GM21381 (cell line): ENCODE measurements around the gene PCCA.
"Not testable (repeated sequence)": the region's sequence is repeated elsewhere in the genome, so short reads cannot be mapped to it uniquely, and the experiment has no call there.

Experiments used
- ATAC-seq: cut with Tn5 transposase; IDR thresholded peaks from one replicate; pipeline ENCODE4 v1.9.1; 2021; ENCODE audit warnings: mild to moderate bottlenecking, moderate library complexity; ENCODE audit not compliant: unreplicated experiment

PCCA gene

GRCh38 chr13:100521851-100522617 lies 433.1 kb downstream of the PCCA start:
- ATAC-seq = no peak

- no peak for ATAC-seq
Observed at GRCh38 chr13:100522618-100523309, 433.9 kb downstream of the PCCA start.

GRCh38 chr13:100523411-100523810 lies 434.5 kb downstream of the PCCA start:
- no peak for ATAC-seq

- ATAC-seq = no peak
Observed at GRCh38 chr13:100523981-100524386, 435.1 kb downstream of the PCCA start.

- ATAC-seq = not testable (repeated sequence)
Observed at GRCh38 chr13:100524688-100525087, 435.8 kb downstream of the PCCA start.

GRCh38 chr13:100525453-100526317 lies 436.8 kb downstream of the PCCA start:
- no peak for ATAC-seq

- ATAC-seq = no peak
Observed at GRCh38 chr13:100526318-100527000, 437.6 kb downstream of the PCCA start.

GRCh38 chr13:100527644-100528043 lies 438.8 kb downstream of the PCCA start:
- ATAC-seq = no peak

GRCh38 chr13:100528353-100528752 lies 439.5 kb downstream of the PCCA start:
- ATAC-seq = no peak

- ATAC-seq = no peak
Observed at GRCh38 chr13:100528820-100529219, 439.9 kb downstream of the PCCA start.

GRCh38 chr13:100529666-100530377 lies 440.9 kb downstream of the PCCA start:
- no peak for ATAC-seq

- no peak for ATAC-seq
Observed at GRCh38 chr13:100530671-100531213, 441.8 kb downstream of the PCCA start.

- no peak for ATAC-seq
Observed at GRCh38 chr13:100532090-100532766, 443.3 kb downstream of the PCCA start.

- no peak for ATAC-seq
Observed at GRCh38 chr13:100532836-100533435, 444.0 kb downstream of the PCCA start.

- ATAC-seq = no peak
Observed at GRCh38 chr13:100533588-100534041, 444.7 kb downstream of the PCCA start.

GRCh38 chr13:100534147-100534843 lies 445.4 kb downstream of the PCCA start:
- no peak for ATAC-seq

GRCh38 chr13:100534911-100535310 lies 446.0 kb downstream of the PCCA start:
- ATAC-seq = no peak

- ATAC-seq = no peak
Observed at GRCh38 chr13:100535426-100536135, 446.7 kb downstream of the PCCA start.
